ENCODE measurements around the gene ZNF462.
"Not testable (repeated sequence)": the region's sequence is repeated elsewhere in the genome, so short reads cannot be mapped to it uniquely, and the experiment has no call there.

ZNF462 gene

GRCh38 chr9:106890608-106891007, 27.6 kb downstream of the ZNF462 start:
- FAIRE-seq, result no peak

- FAIRE-seq, result no peak
Observed at GRCh38 chr9:106891286-106891685, 28.3 kb downstream of the ZNF462 start.

- no peak for FAIRE-seq
Observed at GRCh38 chr9:106892632-106893031, 29.7 kb downstream of the ZNF462 start.

GRCh38 chr9:106893088-106893487, 30.1 kb downstream of the ZNF462 start:
- FAIRE-seq, result no peak

GRCh38 chr9:106896695-106897094, 33.7 kb downstream of the ZNF462 start:
- FAIRE-seq, result peak; percentile 81

GRCh38 chr9:106897236-106897635, 34.3 kb downstream of the ZNF462 start:
- no peak for FAIRE-seq

GRCh38 chr9:106897751-106898150, 34.8 kb downstream of the ZNF462 start:
- FAIRE-seq, result no peak

- not testable (repeated sequence) for FAIRE-seq
Observed at GRCh38 chr9:106900523-106900922, 37.6 kb downstream of the ZNF462 start.

GRCh38 chr9:106906129-106906528, 43.2 kb downstream of the ZNF462 start:
- no peak for FAIRE-seq

- peak; percentile 61 for FAIRE-seq
Observed at GRCh38 chr9:106911951-106912350, 49.0 kb downstream of the ZNF462 start.

- FAIRE-seq, result no peak
Observed at GRCh38 chr9:106913276-106913675, 50.3 kb downstream of the ZNF462 start.

- FAIRE-seq, result no peak
Observed at GRCh38 chr9:106915851-106916250, 52.9 kb downstream of the ZNF462 start.

GRCh38 chr9:106916466-106917235, 53.7 kb downstream of the ZNF462 start:
- peak; percentile 51 for FAIRE-seq

- FAIRE-seq, result peak; percentile 13
Observed at GRCh38 chr9:106918825-106919509, 56.0 kb downstream of the ZNF462 start.

- FAIRE-seq, result no peak
Observed at GRCh38 chr9:106920091-106920490, 57.1 kb downstream of the ZNF462 start.

- FAIRE-seq, result no peak
Observed at GRCh38 chr9:106920701-106921283, 57.8 kb downstream of the ZNF462 start.

GRCh38 chr9:106921341-106921899, 58.5 kb downstream of the ZNF462 start:
- FAIRE-seq, result peak; percentile 97

- no peak for FAIRE-seq
Observed at GRCh38 chr9:106922026-106922425, 59.1 kb downstream of the ZNF462 start.

- no peak for FAIRE-seq
Observed at GRCh38 chr9:106925392-106925791, 62.4 kb downstream of the ZNF462 start.

- no peak for FAIRE-seq
Observed at GRCh38 chr9:106927916-106928315, 65.0 kb downstream of the ZNF462 start.

GRCh38 chr9:106928350-106928749, 65.4 kb downstream of the ZNF462 start:
- no peak for FAIRE-seq

- no peak for FAIRE-seq
Observed at GRCh38 chr9:106929471-106930177, 66.7 kb downstream of the ZNF462 start.

- no peak for FAIRE-seq
Observed at GRCh38 chr9:106930477-106930876, 67.5 kb downstream of the ZNF462 start.

Data from islet of Langerhans (tissue), 1 donor.